K562 (cell line): ENCODE results near the gene CYP2B6. TPM values are rescaled to one million over a fixed set of nuclear protein-coding genes. Genes with fewer than 3 reads are reported as not detected.

Experiments
- CLOCK ChIP-seq: fragments of 250-450 bp; sonication (Bioruptor Pico); IDR thresholded peaks from 2 replicates; pipeline ENCODE4 v1.4.0; 2020; ENCODE audit warnings: mild to moderate bottlenecking, moderate library complexity, borderline replicate concordance
- FOXA3 ChIP-seq, 2 experiments: fragments of 450-650 bp in 1 of 2; sonication (generic) in 1 of 2; formaldehyde crosslinking; IDR thresholded peaks in 1 of 2; conservative IDR thresholded peaks in 1 of 2; 2 replicates each; pipeline versions ENCODE4 v1.4.0 to v1.8.0; 2020 to 2022; ENCODE audit warnings: mild to moderate bottlenecking in 2 of 2, missing genetic modification reagents in 1 of 2
- NR2F6 ChIP-seq: fragments of 450-650 bp; formaldehyde crosslinking; IDR thresholded peaks from 2 replicates; pipeline ENCODE4 v1.4.0; 2020; ENCODE audit warnings: mild to moderate bottlenecking
- RFX1 ChIP-seq: fragments of 450-650 bp; IDR thresholded peaks from 2 replicates; pipeline ENCODE4 v1.6.1; 2016; ENCODE audit warnings: mild to moderate bottlenecking, moderate library complexity
- TBL1XR1 ChIP-seq, 2 experiments: IDR thresholded peaks; 2 replicates each; pipeline ENCODE4 v1.6.1; 2012; ENCODE audit warnings: improper control_type of control experiment in 2 of 2, low read length in 2 of 2, mild to moderate bottlenecking in 1 of 2
- polyA plus RNA-seq, 8 experiments: library from polyadenylated mRNA; depleted of rRNA in 4 of 8; stranded (reverse) in 5 of 8; unstranded in 3 of 8; fragments of >200 nt; fragmentation: Nextera tagmentation in 2 of 8; fragmentation: Illumina TruSeq in 1 of 8; extraction: Ambion mirVana in 2 of 8; extraction: Trizol in 1 of 8; gene quantifications; 2 replicates each; pipeline versions ENCODE4 v1.2.1 to v1.2.3, GENCODE V29; 2011 to 2014; ENCODE audit warnings: inconsistent platforms in 1 of 8, missing spikeins in 1 of 8
- total RNA-seq, 7 experiments: library from RNA; depleted of rRNA in 6 of 7; stranded (reverse); fragments of >200 nt in 6 of 7; fragmentation: Illumina TruSeq in 2 of 7; extraction: Trizol in 2 of 7; gene quantifications; 2 replicates each; pipeline versions ENCODE4 v1.2.1 to v1.2.3, GENCODE V29; 2011 to 2021; ENCODE audit warnings: low replicate concordance in 1 of 7
- TF ChIP-seq, protein P1 (sequence below), 2 experiments: fragments of 450-650 bp in 1 of 2; IDR thresholded peaks; 2 replicates each; pipeline ENCODE4 v1.6.1; 2011 to 2017; ENCODE audit warnings: low read depth in 2 of 2, antibody characterized with exemption in 1 of 2, borderline replicate concordance in 1 of 2, low read length in 1 of 2, mild to moderate bottlenecking in 1 of 2, mixed read lengths in 1 of 2; ENCODE audit not compliant: control insufficient read depth in 1 of 2
- TF ChIP-seq, protein P2 (sequence below): fragments of 450-650 bp; IDR thresholded peaks from 2 replicates; pipeline ENCODE4 v1.6.1; 2016; ENCODE audit warnings: mild to moderate bottlenecking, moderate library complexity
- TF ChIP-seq, protein P3 (sequence below): IDR thresholded peaks from 3 replicates; pipeline ENCODE4 v1.6.1; 2011; ENCODE audit warnings: borderline replicate concordance, mild to moderate bottlenecking; ENCODE audit not compliant: insufficient read length, insufficient read depth

Gene CYP2B6
- total and polyA plus RNA-seq, 9 of the 15 experiments (the other 6 are each of a cell fraction or from before 2014, with no cell fraction given) = 0.04 TPM; not detected in 8

GRCh38 chr19:40974633-40975037, 16.4 kb upstream of the CYP2B6 start (continued):
- TF ChIP-seq, protein P1, sequence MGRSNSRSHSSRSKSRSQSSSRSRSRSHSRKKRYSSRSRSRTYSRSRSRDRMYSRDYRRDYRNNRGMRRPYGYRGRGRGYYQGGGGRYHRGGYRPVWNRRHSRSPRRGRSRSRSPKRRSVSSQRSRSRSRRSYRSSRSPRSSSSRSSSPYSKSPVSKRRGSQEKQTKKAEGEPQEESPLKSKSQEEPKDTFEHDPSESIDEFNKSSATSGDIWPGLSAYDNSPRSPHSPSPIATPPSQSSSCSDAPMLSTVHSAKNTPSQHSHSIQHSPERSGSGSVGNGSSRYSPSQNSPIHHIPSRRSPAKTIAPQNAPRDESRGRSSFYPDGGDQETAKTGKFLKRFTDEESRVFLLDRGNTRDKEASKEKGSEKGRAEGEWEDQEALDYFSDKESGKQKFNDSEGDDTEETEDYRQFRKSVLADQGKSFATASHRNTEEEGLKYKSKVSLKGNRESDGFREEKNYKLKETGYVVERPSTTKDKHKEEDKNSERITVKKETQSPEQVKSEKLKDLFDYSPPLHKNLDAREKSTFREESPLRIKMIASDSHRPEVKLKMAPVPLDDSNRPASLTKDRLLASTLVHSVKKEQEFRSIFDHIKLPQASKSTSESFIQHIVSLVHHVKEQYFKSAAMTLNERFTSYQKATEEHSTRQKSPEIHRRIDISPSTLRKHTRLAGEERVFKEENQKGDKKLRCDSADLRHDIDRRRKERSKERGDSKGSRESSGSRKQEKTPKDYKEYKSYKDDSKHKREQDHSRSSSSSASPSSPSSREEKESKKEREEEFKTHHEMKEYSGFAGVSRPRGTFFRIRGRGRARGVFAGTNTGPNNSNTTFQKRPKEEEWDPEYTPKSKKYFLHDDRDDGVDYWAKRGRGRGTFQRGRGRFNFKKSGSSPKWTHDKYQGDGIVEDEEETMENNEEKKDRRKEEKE (IDR thresholded peaks at IDR 0.05; ENCODE audit: borderline replicate concordance in 1 of 2, control insufficient read depth in 1 of 2, low read depth in 2 of 2, low read length in 1 of 2) = no peak
- TF ChIP-seq NR2F6 (no peak), FOXA3 (CRISPR knock-in tag; conservative IDR thresholded peaks at IDR 0.05 in 1 of 2, IDR thresholded peaks at IDR 0.05 in 1 of 2) (no peak), TBL1XR1 (IDR thresholded peaks at IDR 0.05; ENCODE audit: low read length in 2 of 2) (no peak), CLOCK (CRISPR knock-in tag) (no peak), RFX1 (no peak)
- TF ChIP-seq, protein P2, sequence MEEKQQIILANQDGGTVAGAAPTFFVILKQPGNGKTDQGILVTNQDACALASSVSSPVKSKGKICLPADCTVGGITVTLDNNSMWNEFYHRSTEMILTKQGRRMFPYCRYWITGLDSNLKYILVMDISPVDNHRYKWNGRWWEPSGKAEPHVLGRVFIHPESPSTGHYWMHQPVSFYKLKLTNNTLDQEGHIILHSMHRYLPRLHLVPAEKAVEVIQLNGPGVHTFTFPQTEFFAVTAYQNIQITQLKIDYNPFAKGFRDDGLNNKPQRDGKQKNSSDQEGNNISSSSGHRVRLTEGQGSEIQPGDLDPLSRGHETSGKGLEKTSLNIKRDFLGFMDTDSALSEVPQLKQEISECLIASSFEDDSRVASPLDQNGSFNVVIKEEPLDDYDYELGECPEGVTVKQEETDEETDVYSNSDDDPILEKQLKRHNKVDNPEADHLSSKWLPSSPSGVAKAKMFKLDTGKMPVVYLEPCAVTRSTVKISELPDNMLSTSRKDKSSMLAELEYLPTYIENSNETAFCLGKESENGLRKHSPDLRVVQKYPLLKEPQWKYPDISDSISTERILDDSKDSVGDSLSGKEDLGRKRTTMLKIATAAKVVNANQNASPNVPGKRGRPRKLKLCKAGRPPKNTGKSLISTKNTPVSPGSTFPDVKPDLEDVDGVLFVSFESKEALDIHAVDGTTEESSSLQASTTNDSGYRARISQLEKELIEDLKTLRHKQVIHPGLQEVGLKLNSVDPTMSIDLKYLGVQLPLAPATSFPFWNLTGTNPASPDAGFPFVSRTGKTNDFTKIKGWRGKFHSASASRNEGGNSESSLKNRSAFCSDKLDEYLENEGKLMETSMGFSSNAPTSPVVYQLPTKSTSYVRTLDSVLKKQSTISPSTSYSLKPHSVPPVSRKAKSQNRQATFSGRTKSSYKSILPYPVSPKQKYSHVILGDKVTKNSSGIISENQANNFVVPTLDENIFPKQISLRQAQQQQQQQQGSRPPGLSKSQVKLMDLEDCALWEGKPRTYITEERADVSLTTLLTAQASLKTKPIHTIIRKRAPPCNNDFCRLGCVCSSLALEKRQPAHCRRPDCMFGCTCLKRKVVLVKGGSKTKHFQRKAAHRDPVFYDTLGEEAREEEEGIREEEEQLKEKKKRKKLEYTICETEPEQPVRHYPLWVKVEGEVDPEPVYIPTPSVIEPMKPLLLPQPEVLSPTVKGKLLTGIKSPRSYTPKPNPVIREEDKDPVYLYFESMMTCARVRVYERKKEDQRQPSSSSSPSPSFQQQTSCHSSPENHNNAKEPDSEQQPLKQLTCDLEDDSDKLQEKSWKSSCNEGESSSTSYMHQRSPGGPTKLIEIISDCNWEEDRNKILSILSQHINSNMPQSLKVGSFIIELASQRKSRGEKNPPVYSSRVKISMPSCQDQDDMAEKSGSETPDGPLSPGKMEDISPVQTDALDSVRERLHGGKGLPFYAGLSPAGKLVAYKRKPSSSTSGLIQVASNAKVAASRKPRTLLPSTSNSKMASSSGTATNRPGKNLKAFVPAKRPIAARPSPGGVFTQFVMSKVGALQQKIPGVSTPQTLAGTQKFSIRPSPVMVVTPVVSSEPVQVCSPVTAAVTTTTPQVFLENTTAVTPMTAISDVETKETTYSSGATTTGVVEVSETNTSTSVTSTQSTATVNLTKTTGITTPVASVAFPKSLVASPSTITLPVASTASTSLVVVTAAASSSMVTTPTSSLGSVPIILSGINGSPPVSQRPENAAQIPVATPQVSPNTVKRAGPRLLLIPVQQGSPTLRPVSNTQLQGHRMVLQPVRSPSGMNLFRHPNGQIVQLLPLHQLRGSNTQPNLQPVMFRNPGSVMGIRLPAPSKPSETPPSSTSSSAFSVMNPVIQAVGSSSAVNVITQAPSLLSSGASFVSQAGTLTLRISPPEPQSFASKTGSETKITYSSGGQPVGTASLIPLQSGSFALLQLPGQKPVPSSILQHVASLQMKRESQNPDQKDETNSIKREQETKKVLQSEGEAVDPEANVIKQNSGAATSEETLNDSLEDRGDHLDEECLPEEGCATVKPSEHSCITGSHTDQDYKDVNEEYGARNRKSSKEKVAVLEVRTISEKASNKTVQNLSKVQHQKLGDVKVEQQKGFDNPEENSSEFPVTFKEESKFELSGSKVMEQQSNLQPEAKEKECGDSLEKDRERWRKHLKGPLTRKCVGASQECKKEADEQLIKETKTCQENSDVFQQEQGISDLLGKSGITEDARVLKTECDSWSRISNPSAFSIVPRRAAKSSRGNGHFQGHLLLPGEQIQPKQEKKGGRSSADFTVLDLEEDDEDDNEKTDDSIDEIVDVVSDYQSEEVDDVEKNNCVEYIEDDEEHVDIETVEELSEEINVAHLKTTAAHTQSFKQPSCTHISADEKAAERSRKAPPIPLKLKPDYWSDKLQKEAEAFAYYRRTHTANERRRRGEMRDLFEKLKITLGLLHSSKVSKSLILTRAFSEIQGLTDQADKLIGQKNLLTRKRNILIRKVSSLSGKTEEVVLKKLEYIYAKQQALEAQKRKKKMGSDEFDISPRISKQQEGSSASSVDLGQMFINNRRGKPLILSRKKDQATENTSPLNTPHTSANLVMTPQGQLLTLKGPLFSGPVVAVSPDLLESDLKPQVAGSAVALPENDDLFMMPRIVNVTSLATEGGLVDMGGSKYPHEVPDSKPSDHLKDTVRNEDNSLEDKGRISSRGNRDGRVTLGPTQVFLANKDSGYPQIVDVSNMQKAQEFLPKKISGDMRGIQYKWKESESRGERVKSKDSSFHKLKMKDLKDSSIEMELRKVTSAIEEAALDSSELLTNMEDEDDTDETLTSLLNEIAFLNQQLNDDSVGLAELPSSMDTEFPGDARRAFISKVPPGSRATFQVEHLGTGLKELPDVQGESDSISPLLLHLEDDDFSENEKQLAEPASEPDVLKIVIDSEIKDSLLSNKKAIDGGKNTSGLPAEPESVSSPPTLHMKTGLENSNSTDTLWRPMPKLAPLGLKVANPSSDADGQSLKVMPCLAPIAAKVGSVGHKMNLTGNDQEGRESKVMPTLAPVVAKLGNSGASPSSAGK = no peak
- TF ChIP-seq, protein P3, sequence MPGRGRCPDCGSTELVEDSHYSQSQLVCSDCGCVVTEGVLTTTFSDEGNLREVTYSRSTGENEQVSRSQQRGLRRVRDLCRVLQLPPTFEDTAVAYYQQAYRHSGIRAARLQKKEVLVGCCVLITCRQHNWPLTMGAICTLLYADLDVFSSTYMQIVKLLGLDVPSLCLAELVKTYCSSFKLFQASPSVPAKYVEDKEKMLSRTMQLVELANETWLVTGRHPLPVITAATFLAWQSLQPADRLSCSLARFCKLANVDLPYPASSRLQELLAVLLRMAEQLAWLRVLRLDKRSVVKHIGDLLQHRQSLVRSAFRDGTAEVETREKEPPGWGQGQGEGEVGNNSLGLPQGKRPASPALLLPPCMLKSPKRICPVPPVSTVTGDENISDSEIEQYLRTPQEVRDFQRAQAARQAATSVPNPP = no peak
